Esophagus squamous epithelium (tissue), 5 donors: Measurements from ENCODE around the gene PSEN1. TPM values are rescaled to one million over a fixed set of nuclear protein-coding genes. Genes with fewer than 3 reads are reported as not detected.

Experiments used
- DNase-seq: peaks from one replicate; lab custom pipeline; 2025; lab: John Stamatoyannopoulos, UW
- H3K27ac ChIP-seq, 4 donors: fragments of 200-600 bp; sonication (generic); one replicate each; pipeline ENCODE4 v1.5.1; 2016 to 2019; ENCODE audit warnings: mild to moderate bottlenecking in 1 of 4
- H3K27me3 ChIP-seq, 4 donors: fragments of 200-600 bp; sonication (generic); 1 replicate in 3 of 4; 2 replicates in 1 of 4; pipeline versions ENCODE4 v1.5.1 to v1.6.0; 2017 to 2021; ENCODE audit warnings: antibody characterized with exemption in 1 of 4
- H3K36me3 ChIP-seq, 3 donors: fragments of 200-600 bp; sonication (generic); one replicate each; pipeline ENCODE4 v1.5.1; 2016 to 2019
- H3K4me1 ChIP-seq, 3 donors: fragments of 200-600 bp; sonication (generic); one replicate each; pipeline ENCODE4 v1.5.1; 2017 to 2019
- H3K4me3 ChIP-seq, 4 donors: fragments of 200-600 bp; sonication (generic); 1 replicate in 3 of 4; 2 replicates in 1 of 4; pipeline ENCODE4 v1.5.1; 2016 to 2019; ENCODE audit warnings: mild to moderate bottlenecking in 2 of 4, moderate library complexity in 1 of 4
- H3K9me3 ChIP-seq, 3 donors: fragments of 200-600 bp; sonication (generic); one replicate each; pipeline ENCODE4 v1.5.1; 2016 to 2019
- CTCF ChIP-seq, 6 experiments: fragments of 450-650 bp in 4 of 6; fragments of 200-600 bp in 2 of 6; sonication (generic) in 2 of 6; IDR thresholded peaks; one replicate each; pipeline ENCODE4 v1.5.1; 2016 to 2019; ENCODE audit warnings: antibody characterized with exemption in 6 of 6, mild to moderate bottlenecking in 4 of 6, moderate library complexity in 4 of 6
- POLR2A ChIP-seq, 4 donors: fragments of 450-650 bp; IDR thresholded peaks; one replicate each; pipeline ENCODE4 v1.6.1; 2017; ENCODE audit warnings: antibody characterized with exemption in 4 of 4, mild to moderate bottlenecking in 4 of 4, moderate library complexity in 3 of 4
- WGBS, 2 donors: methylation state at CpG; one replicate each; pipeline ENCODE4 v1.1.5; 2018; 5-methylcytosine and 5-hydroxymethylcytosine counted together
- intact Hi-C: fragments of 100-400 bp; cut with DNase I; formaldehyde crosslinking; loops from one replicate; pipeline ENCODE4 v1.15.0; 2022
- total RNA-seq, 4 donors: library from RNA; depleted of rRNA; stranded (reverse); fragments of >200 nt; gene quantifications; one replicate each; pipeline ENCODE4 v1.1.0, GENCODE V29; 2016
- donor health status: DM: yes; HTN: yes; CAD: no.

The PSEN1 gene
- total RNA-seq, 4 donors from 2014 or later = 34.6 to 49.8 (median 41.5) TPM

DNA sequence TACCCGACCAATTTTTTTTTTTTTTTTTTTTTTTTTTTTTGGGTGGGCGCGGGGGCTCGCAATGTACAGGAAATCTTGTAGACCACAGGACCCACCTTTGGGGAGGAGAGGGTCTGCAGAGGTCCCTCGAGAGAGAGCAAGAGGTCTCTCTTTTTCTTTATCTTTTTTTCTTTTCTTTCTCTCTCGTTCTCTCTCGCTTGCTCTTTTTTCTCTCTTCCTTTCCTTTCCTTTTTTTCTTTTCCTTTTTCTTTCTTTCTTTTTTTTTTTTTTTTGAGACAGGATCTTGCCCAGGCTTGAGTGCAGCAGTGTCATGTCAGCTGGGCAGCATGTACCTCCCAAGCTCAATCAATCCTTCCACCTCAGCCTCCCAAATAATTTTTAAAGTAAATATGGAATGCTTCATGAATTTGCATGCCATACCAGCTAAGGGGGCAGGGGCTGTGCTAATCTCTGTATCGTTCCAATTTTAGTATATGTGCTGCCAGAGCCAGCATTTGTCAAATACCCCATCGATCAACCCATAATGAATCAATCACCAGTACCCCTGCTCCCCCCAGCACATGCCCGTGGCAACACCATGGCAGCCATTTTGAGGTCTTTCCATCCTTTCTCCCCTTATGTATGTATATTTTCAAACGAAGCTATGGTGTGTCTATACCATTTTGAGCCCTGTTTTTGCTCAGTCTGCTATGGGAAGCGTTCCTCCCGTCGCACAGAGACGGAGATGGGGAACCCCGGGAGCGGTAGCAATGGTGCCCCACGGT lies 110.3 kb downstream of the PSEN1 start:
- WGBS, 2 donors = 54 to 72% methylated on average over 14 to 16 of the region's 18 CpGs
- H3K9me3 ChIP-seq = no peaks in the 10 kb centered on the region
- no peak for DNase-seq
- H3K27ac ChIP-seq = peak overlapping the region in 1 of 4 donors; percentile 44
- intact Hi-C loops = no loop called here
- no peaks in the 10 kb centered on the region for H3K27me3 ChIP-seq
- peak overlapping the region; percentile 44 to 79 (median 58) for H3K4me3 ChIP-seq
- H3K4me1 ChIP-seq = peaks cover 19 to 41% (median 23%) of the 10 kb centered on the region in 3 donors
- H3K36me3 ChIP-seq = peaks cover 0 to 11% (median 0%) of the 10 kb centered on the region in 3 donors
- no peak for TF ChIP-seq CTCF (IDR thresholded peaks at IDR 0.05)
- no peak for TF ChIP-seq POLR2A (IDR thresholded peaks at IDR 0.05)

- Histone ChIP-seq H3K4me3 (no peak overlapping the region), H3K27ac (no peak overlapping the region), H3K36me3 (peaks cover 0 to 16% (median 0%) of the 10 kb centered on the region in 3 donors), H3K9me3 (no peaks in the 10 kb centered on the region), H3K27me3 (no peaks in the 10 kb centered on the region), H3K4me1 (peaks cover 8 to 24% (median 11%) of the 10 kb centered on the region in 3 donors)
- DNase-seq = no peak
- intact Hi-C loops = no loop called here
- 23 to 40% methylated on average over 5 to 6 of the region's 9 CpGs for WGBS, 2 donors
- TF ChIP-seq POLR2A (IDR thresholded peaks at IDR 0.05) = no peak
- no peak for TF ChIP-seq CTCF (IDR thresholded peaks at IDR 0.05)
Observed at GRCh38 chr14:73248108-73248868, 112.0 kb downstream of the PSEN1 start.

DNA sequence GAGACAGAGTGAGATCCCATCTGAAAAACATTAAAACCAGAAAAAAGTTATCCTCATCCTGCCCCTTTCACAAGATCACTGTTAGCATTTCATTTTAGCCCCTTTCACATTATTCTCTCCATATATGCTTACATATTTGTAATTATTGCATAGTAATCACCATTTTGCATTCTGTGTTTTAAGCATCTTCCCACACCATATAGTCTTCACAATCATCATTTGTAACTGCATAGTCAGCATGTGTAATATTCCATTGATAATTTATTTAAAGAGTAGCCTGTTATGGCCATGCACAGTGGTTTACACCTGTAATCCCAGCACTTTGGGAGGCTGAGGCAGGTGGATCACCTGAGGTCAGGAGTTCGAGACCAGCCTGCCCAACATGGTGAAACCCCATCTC lies 112.8 kb downstream of the PSEN1 start:
- intact Hi-C loops = no loop called here
- H3K36me3 ChIP-seq = peaks cover 0 to 17% (median 0%) of the 10 kb centered on the region in 3 donors
- no peaks in the 10 kb centered on the region for H3K9me3 ChIP-seq
- no peak for DNase-seq
- H3K27ac ChIP-seq = no peak overlapping the region
- no peak overlapping the region for H3K4me3 ChIP-seq
- peaks cover 8 to 23% (median 11%) of the 10 kb centered on the region in 3 donors for H3K4me1 ChIP-seq
- no peak for TF ChIP-seq POLR2A (IDR thresholded peaks at IDR 0.05)
- no peak for TF ChIP-seq CTCF (IDR thresholded peaks at IDR 0.05)
- 100% methylated on average over 1 of the region's 1 CpG; no CpG with 5 or more reads in 1 of the 2 donors for WGBS, 2 donors
- no peaks in the 10 kb centered on the region for H3K27me3 ChIP-seq

GRCh38 chr14:73249564-73250316 lies 113.4 kb downstream of the PSEN1 start:
- Histone ChIP-seq H3K4me1 (peaks cover 8 to 20% (median 11%) of the 10 kb centered on the region in 3 donors), H3K9me3 (no peaks in the 10 kb centered on the region), H3K4me3 (no peak overlapping the region), H3K27me3 (no peaks in the 10 kb centered on the region), H3K36me3 (peaks cover 0 to 23% (median 0%) of the 10 kb centered on the region in 3 donors), H3K27ac (no peak overlapping the region)
- DNase-seq = no peak
- intact Hi-C loops = no loop called here
- TF ChIP-seq CTCF (IDR thresholded peaks at IDR 0.05) (no peak), POLR2A (IDR thresholded peaks at IDR 0.05) (no peak)
- 83 to 92% methylated on average over 2 to 13 of the region's 13 CpGs for WGBS, 2 donors
